ENCODE measurements around the gene ZBBX.

DNA sequence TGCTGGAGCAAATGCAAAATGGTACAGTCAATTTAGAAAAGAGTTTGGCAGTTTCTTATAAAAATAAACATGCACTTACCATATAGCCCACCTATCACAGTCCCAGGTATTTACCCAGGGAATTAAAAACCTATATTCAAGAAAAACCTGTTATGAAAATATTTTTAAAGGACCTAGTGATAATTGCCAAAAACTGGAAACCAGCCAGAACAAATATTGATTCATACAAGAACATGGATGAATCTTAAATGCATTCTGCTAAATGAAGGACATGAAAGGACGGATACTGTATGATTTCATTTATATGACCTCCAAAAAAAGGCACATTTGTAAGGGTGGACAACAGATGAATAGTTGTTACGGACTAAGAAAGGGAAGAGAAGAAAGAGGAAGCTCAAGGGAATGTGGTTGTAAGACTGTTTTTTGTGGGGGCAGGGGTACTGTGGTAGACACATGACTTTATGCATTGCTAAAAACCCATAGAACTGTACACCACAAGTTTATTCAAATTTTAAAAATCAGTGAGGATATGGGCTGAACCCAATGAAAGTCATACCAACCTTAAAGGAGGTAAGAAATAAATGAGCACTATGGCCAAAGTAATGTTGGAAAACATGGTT lies 61.0 kb downstream of the ZBBX start:
- TF ChIP-seq, protein P1, sequence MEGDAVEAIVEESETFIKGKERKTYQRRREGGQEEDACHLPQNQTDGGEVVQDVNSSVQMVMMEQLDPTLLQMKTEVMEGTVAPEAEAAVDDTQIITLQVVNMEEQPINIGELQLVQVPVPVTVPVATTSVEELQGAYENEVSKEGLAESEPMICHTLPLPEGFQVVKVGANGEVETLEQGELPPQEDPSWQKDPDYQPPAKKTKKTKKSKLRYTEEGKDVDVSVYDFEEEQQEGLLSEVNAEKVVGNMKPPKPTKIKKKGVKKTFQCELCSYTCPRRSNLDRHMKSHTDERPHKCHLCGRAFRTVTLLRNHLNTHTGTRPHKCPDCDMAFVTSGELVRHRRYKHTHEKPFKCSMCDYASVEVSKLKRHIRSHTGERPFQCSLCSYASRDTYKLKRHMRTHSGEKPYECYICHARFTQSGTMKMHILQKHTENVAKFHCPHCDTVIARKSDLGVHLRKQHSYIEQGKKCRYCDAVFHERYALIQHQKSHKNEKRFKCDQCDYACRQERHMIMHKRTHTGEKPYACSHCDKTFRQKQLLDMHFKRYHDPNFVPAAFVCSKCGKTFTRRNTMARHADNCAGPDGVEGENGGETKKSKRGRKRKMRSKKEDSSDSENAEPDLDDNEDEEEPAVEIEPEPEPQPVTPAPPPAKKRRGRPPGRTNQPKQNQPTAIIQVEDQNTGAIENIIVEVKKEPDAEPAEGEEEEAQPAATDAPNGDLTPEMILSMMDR (IDR thresholded peaks at IDR 0.05; ENCODE audit: borderline replicate concordance, extremely low read depth, low read length, poor library complexity, severe bottlenecking) = no peak
- TF ChIP-seq EZH2 (IDR thresholded peaks at IDR 0.05; ENCODE audit: borderline replicate concordance, low read depth, low read length, severe bottlenecking) = no peak

All from DND-41 (cell line).